Vagina (tissue), 2 donors: ENCODE measurements around the gene CACNA1C.

Experiments used
- POLR2A ChIP-seq, 2 donors: fragments of 450-650 bp; IDR thresholded peaks; one replicate each; pipeline ENCODE4 v1.6.1; 2017; ENCODE audit warnings: antibody characterized with exemption in 2 of 2, mild to moderate bottlenecking in 2 of 2, moderate library complexity in 2 of 2
- TF ChIP-seq, protein P1 (sequence below), 3 experiments: fragments of 450-650 bp in 2 of 3; fragments of 200-600 bp in 1 of 3; sonication (generic) in 1 of 3; IDR thresholded peaks; one replicate each; pipeline ENCODE4 v1.5.1; 2017 to 2019; ENCODE audit warnings: antibody characterized with exemption in 3 of 3, mild to moderate bottlenecking in 2 of 3, moderate library complexity in 2 of 3

DNA sequence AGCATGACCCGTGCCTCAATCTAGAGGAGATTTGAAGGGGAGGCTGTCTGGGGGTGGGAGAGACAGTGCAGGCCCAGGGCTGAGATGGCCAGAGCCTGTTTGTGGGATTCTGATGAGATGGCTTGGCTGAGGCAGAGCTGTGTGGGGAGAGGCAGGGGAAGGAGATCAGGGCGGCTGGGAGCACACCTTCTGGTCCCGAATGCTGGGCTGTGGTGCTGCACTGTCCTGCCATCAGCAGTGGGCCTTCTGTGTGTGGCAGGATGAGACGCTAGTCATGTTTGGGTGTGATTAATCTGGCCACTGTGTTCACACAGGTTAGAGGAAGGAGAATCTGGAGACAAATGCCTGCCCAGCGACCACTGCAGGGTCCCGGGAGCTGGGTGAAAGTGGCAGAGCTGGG lies 300.9 kb downstream of the CACNA1C start:
- TF ChIP-seq, protein P1, sequence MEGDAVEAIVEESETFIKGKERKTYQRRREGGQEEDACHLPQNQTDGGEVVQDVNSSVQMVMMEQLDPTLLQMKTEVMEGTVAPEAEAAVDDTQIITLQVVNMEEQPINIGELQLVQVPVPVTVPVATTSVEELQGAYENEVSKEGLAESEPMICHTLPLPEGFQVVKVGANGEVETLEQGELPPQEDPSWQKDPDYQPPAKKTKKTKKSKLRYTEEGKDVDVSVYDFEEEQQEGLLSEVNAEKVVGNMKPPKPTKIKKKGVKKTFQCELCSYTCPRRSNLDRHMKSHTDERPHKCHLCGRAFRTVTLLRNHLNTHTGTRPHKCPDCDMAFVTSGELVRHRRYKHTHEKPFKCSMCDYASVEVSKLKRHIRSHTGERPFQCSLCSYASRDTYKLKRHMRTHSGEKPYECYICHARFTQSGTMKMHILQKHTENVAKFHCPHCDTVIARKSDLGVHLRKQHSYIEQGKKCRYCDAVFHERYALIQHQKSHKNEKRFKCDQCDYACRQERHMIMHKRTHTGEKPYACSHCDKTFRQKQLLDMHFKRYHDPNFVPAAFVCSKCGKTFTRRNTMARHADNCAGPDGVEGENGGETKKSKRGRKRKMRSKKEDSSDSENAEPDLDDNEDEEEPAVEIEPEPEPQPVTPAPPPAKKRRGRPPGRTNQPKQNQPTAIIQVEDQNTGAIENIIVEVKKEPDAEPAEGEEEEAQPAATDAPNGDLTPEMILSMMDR (IDR thresholded peaks at IDR 0.05), result no peak
- no peak for TF ChIP-seq POLR2A (IDR thresholded peaks at IDR 0.05)
